Raji (cell line): ENCODE results near the gene PARN.

ENCODE experiments used
- POLR2A ChIP-seq: IDR thresholded peaks from 2 replicates; pipeline ENCODE4 v1.6.1; 2011; ENCODE audit warnings: low read depth, low read length, control low read depth; ENCODE audit not compliant: insufficient read depth

PARN gene

GRCh38 chr16:14606102-14606501, 24.0 kb downstream of the PARN start:
- no peak for TF ChIP-seq POLR2A

GRCh38 chr16:14602443-14602963, 27.6 kb downstream of the PARN start:
- TF ChIP-seq POLR2A, result no peak

GRCh38 chr16:14600164-14600563, 29.9 kb downstream of the PARN start:
- no peak for TF ChIP-seq POLR2A

- TF ChIP-seq POLR2A, result no peak
Measured at GRCh38 chr16:14586637-14587305, 43.3 kb downstream of the PARN start.

GRCh38 chr16:14585287-14585686, 44.8 kb downstream of the PARN start:
- no peak for TF ChIP-seq POLR2A

- no peak for TF ChIP-seq POLR2A
Measured at GRCh38 chr16:14579266-14579665, 50.8 kb downstream of the PARN start.

- no peak for TF ChIP-seq POLR2A
Measured at GRCh38 chr16:14576532-14576931, 53.5 kb downstream of the PARN start.

- no peak for TF ChIP-seq POLR2A
Measured at GRCh38 chr16:14576069-14576468, 54.0 kb downstream of the PARN start.

- no peak for TF ChIP-seq POLR2A
Measured at GRCh38 chr16:14572535-14572934, 57.5 kb downstream of the PARN start.

GRCh38 chr16:14569213-14569612, 60.8 kb downstream of the PARN start:
- TF ChIP-seq POLR2A, result no peak

GRCh38 chr16:14566599-14566998, 63.5 kb downstream of the PARN start:
- no peak for TF ChIP-seq POLR2A

GRCh38 chr16:14565688-14566025, 64.4 kb downstream of the PARN start:
- TF ChIP-seq POLR2A, result no peak

GRCh38 chr16:14564861-14565687, 65.0 kb downstream of the PARN start:
- no peak for TF ChIP-seq POLR2A

GRCh38 chr16:14564323-14564722, 65.7 kb downstream of the PARN start:
- TF ChIP-seq POLR2A, result no peak

- TF ChIP-seq POLR2A, result no peak
Measured at GRCh38 chr16:14562691-14563491, 67.2 kb downstream of the PARN start.
